Type B pancreatic cell (in vitro differentiated cells): ENCODE data around the gene C6orf47. TPM values are rescaled to one million over a fixed set of nuclear protein-coding genes. Genes with fewer than 3 reads are reported as not detected.

ENCODE experiments used
- DNase-seq: peaks from one replicate; pipeline ENCODE4 v3.0.0; 2021; ENCODE audit warnings: mixed read lengths; ENCODE audit not compliant: unreplicated experiment; ENCODE audit errors: extremely low spot score
- H3K27ac Mint-ChIP-seq: 2 replicates; pipeline ENCODE4 v1.8.0; 2021; ENCODE audit warnings: mild to moderate bottlenecking, mixed read lengths
- H3K27me3 Mint-ChIP-seq: 2 replicates; pipeline ENCODE4 v1.8.0; 2021; ENCODE audit warnings: mixed read lengths
- H3K36me3 Mint-ChIP-seq: 2 replicates; pipeline ENCODE4 v1.8.0; 2021; ENCODE audit warnings: mixed read lengths
- H3K4me1 Mint-ChIP-seq: one replicate; pipeline ENCODE4 v1.8.0; 2021; ENCODE audit warnings: mixed read lengths; ENCODE audit not compliant: unreplicated experiment
- H3K4me3 Mint-ChIP-seq: 2 replicates; pipeline ENCODE4 v1.8.0; 2021; ENCODE audit warnings: mild to moderate bottlenecking, mixed read lengths
- H3K9me3 Mint-ChIP-seq: 2 replicates; pipeline ENCODE4 v1.8.0; 2021; ENCODE audit warnings: mixed read lengths
- CTCF ChIP-seq: fragments of 200-600 bp; sonication (generic); conservative IDR thresholded peaks from 2 replicates; pipeline ENCODE4 v1.5.0; 2021; ENCODE audit warnings: antibody characterized with exemption, mild to moderate bottlenecking
- total RNA-seq: library from RNA; stranded (reverse); gene quantifications from 2 replicates; pipeline ENCODE4 v1.2.1, GENCODE V29; 2021; ENCODE audit warnings: low replicate concordance

Gene C6orf47
- total RNA-seq, 1 donor from 2014 or later = 22.3 TPM

- no peak for TF ChIP-seq CTCF
- Mint-ChIP-seq H3K4me1 (peaks cover 18% of the 10 kb centered on the region), H3K4me3 (no peak overlapping the region), H3K36me3 (peaks cover 3% of the 10 kb centered on the region), H3K27me3 (no peaks in the 10 kb centered on the region), H3K9me3 (no peaks in the 10 kb centered on the region), H3K27ac (no peak overlapping the region)
- no peak for DNase-seq
These were observed 45.4 kb upstream of the C6orf47 start for GRCh38 chr6:31705931-31706330.

DNA sequence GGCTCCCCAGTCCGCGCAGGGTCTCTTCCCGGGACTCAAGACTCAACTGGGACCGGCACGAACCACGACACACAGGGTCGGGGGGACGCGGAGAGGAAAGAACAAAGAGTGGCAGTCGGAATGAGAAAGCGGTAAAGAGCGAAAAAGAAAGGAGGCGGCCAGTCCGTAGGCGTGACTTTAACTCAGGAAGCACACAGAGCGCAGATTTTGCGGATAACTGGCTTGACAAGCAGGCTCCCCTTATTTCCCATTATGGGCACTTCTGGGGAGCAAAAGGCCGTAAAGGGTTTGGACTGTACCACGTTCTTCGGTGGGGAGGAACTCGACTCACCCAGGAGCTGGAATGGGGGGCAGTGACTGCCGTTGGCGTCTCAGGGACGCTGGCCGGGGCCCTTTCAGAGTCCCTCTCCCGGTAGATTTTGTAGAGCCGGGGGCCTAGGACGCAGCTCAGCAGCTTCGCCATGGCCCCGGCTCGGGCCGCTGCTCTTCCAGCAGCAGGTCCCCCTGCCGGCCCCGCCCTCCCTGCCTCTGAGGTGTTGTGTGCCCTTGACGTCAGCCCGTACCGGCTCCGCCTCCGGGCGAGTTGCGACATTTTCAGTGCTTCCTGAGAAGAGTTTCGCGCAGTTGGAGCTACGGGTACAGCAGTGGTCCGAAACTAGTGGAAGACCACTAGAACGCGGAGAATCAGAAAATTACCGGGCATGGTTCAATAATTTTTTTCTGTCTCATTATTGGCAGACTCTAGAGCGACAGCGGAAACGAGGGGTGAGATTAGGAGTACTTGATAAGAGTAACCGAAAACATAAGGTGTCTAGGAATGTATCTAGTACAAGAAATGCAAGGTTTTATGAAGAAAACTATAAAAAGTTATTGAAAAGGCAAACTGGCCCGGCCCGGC is 42.5 kb upstream of the C6orf47 start, which contains the start of gene ABHD16A:
Gene ABHD16A (minus strand): TSS at position 506 of the 898 bp plus-strand sequence. CDS start 43 bp downstream, at position 463.
- peak within 1 kb of the TSS; percentile 97 for H3K27ac Mint-ChIP-seq
- peaks cover 14% of the 10 kb centered on the region for H3K4me1 Mint-ChIP-seq
- H3K4me3 Mint-ChIP-seq = peak within 1 kb of the TSS; percentile 91
- no peaks in the 10 kb centered on the region for H3K27me3 Mint-ChIP-seq
- peak; percentile 32 for TF ChIP-seq CTCF
- H3K9me3 Mint-ChIP-seq = no peaks in the 10 kb centered on the region
- H3K36me3 Mint-ChIP-seq = peaks cover 4% of the 10 kb centered on the region
- DNase-seq = peak; percentile 98

DNA sequence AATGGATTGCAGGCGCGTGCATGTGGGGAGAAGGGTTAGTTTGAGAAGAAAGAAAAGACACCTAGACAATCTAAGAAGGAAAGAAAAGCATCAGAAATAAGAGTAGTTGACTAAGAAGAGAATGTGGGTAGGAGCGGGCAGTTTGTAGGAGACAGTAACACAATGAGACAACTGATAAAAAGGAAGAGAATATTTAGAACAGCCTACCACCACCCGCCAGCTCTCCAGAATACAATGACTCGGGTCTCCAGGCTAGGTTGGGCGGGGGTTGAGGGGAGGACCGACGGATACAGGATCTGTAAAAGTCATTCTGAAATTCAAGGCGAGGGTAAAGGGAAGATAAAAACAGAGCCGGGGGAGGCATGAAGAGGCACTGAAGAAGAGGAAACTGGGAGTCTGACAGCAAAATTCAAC is 41.8 kb upstream of the C6orf47 start:
- no peak for DNase-seq
- no peaks in the 10 kb centered on the region for H3K9me3 Mint-ChIP-seq
- peaks cover 11% of the 10 kb centered on the region for H3K36me3 Mint-ChIP-seq
- peak overlapping the region; percentile 91 for H3K4me3 Mint-ChIP-seq
- peaks cover 14% of the 10 kb centered on the region for H3K4me1 Mint-ChIP-seq
- no peak for TF ChIP-seq CTCF
- H3K27ac Mint-ChIP-seq = peak overlapping the region; percentile 97
- H3K27me3 Mint-ChIP-seq = no peaks in the 10 kb centered on the region

DNA sequence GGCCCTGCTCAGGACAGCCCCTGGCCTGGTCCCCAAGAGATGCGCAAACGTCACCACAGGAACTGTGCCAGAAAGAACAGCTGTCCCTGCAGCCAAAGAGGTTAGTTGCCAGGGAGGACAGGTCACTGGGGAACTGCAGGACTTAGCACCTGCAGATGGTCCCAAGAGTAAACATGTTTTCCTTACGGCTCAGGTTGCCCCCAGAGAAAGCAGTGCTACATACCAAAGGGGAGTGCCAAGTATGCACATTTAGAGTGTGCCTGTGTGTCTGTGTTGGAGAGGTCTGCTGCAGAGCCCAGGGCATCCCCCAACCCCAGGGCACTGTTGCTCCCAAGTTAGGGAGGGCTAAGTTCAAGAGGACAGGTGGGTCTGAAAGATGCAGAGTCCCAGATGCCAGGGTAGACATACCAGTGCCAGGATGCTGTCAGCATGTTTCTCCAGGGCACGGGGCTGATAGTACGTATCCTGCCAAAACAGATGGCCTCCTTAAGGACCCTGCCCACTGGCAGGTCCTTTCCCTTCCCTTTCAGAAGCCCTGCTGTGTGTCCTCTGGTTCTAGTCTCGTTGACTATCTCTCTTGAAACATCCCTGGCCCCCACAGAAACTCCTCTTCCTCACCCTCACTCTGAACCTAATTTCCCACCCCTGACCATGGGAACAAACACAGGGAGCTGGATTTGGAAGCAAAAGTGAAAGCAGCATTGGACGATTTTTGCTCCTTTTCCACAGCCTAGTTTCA is 41.3 kb upstream of the C6orf47 start:
- no peak for TF ChIP-seq CTCF
- H3K4me3 Mint-ChIP-seq = peak overlapping the region; percentile 91
- H3K36me3 Mint-ChIP-seq = peaks cover 17% of the 10 kb centered on the region
- peak overlapping the region; percentile 97 for H3K27ac Mint-ChIP-seq
- no peaks in the 10 kb centered on the region for H3K9me3 Mint-ChIP-seq
- H3K4me1 Mint-ChIP-seq = peaks cover 14% of the 10 kb centered on the region
- no peak for DNase-seq
- no peaks in the 10 kb centered on the region for H3K27me3 Mint-ChIP-seq

DNA sequence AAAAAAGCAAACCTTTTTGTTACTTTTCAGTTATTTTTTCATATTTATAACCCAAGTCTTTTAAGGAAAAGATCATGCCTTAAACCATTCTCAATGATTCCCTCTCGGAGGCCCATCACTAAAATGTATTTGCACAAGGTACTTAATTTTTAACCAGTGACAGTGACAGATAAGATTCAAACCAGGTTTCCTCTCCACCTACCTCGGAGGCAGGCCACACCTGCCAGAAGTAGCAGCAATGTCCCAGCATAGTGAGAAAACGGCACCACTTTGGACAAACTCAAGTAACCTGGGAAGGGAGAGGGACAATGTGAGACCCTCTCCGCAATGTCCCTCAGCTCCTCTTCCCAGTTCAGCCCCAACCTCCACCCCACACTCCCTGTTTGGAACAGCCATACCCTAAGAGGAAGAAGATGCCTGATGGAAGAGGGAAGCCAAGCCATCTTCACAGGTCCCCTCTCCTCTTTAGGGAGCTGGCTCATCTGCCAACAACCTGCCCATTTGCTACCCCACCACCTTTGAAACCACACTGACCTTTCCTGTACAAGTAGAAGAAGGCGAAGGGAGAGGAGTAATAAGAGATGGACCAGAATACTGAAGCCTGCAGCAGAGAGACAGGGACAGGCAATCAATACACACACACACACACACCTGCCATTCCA is 40.3 kb upstream of the C6orf47 start:
- DNase-seq = no peak
- Mint-ChIP-seq H3K4me3 (peak overlapping the region; percentile 91), H3K9me3 (no peaks in the 10 kb centered on the region), H3K27me3 (no peaks in the 10 kb centered on the region), H3K27ac (peak overlapping the region; percentile 97), H3K4me1 (peaks cover 14% of the 10 kb centered on the region), H3K36me3 (peaks cover 18% of the 10 kb centered on the region)
- no peak for TF ChIP-seq CTCF
